GDM1 (cell line): ENCODE measurements around the gene NPEPL1.

Experiments
- DNase-seq: peaks from one replicate; lab custom pipeline; 2025; lab: John Stamatoyannopoulos, UW

Gene NPEPL1

DNA sequence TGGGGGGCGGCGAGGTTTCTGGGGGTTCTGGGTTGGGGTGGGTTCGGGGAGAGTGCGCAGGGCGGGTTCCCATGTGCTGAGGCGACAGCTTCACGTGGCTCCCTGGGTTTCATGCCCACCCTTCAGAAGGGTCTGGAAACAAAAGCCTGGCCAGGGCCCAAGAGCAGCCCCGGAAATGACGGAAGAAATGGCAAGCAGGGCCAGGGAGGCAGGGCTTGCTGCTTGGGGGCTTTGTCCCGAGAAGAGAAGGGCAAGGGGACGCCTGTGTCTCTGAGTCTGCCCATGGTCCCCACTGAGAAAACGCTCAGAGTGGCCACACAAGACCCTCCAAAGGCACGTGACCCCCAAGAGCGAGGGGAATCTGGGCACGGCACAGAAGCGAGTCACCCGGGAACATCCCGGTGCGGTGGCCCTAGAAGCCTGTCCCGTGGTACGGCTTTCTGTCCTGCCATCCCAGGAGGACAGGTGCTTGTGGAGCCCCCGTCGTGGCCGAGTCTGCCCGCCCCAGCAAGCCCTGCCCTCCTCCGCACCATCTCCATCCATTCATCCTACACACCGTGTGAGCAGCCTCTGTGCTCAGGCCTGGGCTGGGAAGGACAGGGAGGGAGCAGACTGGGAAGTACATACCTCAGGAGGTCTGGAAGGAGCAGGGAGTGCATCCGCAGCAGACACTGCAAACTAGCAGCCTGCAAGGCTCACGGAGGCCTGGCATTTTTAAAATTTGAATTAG is 9.0 kb downstream of the NPEPL1 start:
- no peak for DNase-seq

DNA sequence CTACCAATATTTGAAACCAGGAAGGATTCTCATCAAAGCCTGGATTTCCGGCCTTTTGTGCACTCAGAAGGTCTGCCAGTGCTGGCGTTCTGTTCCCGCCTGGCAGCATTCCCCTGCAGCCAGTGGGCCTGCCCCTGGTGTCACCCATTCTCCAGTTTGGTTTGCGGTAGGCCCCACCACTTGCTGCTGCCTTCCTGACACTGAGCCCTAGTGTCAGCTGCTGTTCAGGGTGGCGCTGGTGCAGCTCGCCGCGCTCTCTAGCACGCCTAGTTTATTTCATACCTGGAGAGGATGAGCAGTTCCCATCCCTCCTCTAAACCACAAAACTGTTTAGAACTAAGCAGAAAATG is 9.5 kb downstream of the NPEPL1 start:
- DNase-seq = no peak

DNA sequence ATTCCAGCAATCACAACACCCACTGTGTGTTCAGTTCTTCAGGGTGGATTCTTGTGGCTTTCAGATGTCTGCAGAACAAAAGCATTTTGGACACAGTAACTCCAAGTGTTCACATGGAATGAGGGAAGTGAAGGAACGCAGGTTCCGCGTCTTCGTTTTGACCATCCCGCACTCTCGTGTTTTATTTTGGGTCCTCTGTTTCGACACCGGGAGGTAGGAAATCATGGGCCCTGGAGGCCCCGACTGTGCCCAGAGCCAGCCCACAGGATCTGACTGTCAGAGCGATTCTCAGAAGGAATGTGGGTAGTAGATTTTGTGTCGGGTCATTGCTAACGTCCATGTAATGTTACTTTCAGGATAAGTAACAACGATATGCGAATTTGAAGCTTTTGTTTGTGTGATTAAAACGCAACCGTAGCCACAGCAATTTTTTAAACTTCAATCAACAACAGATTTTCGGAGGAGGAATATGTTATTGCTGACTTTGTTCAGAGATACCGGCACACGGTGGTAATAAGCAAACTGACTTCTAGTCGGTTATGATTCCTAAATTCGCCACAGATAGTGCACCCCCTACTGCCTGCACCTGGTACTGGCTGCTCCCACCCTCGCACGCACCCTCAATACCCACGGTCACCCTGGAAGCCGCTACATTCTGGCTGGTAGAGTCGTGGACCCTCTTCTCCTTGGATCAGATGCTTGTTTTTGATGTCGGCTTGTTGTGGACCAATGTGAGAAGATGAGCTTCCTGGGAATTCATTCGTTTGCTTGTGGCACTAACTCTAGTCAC is 10.5 kb downstream of the NPEPL1 start:
- DNase-seq = no peak

DNA sequence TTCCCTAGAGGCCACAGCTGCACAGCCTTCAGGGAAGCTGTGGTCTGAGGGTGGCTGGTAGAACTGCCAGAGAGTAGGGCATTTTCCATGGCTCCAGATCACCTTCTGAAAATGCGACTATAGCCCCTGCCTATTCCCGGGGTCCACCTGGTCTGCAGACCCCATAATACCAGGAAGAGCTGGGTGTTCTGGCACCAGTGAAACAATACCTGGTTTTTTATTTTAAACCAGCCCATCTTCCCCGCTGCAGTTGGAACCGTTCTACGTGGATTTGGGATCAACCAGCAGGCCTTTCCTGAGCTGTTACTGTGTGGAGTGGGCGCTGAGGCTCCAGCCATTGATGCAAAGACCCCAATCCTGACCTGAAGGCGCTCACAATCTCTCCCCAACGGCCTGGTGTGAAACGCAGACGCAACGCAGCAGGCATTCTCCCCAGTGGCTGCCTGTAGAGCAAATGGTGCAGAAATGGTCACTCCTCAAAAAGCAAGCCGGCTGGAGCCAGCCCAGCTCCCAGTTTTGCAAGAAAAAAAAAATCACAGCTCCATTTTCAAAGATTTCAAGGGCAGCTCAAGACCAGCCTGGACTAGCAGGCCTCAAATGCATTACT is 11.3 kb downstream of the NPEPL1 start:
- no peak for DNase-seq

DNA sequence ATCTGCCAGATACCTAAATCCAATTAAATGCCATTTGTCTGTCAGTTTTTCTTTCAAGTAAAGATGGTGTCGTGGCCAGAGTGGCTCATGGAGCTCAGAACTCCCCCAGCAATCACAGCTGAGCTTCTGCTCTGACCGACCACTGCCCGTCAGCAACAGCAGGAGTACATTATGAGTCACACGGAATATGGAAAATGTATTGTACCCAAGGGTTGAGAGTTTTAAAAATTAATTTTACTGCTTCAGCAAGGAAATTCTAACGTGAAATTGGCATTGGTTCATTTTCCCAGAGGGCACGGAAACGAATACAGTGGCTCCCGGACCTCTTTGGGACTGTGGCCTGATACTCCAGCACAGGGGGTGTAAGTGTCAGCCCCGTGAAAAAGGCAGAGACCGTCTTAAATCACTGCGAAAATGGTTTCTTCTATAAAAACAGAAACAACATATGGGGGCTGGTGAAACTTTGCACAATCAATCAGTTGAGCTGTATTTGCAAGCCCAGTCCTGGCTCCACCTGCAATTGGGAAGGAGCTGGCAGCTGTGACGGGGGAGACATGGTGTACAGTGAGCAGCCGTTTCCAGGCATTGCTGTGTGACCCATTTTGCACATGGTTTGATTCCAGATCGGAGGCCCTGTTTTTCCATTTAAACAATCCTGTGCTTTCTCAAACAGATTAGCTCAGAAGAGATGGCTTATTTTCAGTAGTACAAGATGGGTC is 12.8 kb downstream of the NPEPL1 start:
- no peak for DNase-seq

DNA sequence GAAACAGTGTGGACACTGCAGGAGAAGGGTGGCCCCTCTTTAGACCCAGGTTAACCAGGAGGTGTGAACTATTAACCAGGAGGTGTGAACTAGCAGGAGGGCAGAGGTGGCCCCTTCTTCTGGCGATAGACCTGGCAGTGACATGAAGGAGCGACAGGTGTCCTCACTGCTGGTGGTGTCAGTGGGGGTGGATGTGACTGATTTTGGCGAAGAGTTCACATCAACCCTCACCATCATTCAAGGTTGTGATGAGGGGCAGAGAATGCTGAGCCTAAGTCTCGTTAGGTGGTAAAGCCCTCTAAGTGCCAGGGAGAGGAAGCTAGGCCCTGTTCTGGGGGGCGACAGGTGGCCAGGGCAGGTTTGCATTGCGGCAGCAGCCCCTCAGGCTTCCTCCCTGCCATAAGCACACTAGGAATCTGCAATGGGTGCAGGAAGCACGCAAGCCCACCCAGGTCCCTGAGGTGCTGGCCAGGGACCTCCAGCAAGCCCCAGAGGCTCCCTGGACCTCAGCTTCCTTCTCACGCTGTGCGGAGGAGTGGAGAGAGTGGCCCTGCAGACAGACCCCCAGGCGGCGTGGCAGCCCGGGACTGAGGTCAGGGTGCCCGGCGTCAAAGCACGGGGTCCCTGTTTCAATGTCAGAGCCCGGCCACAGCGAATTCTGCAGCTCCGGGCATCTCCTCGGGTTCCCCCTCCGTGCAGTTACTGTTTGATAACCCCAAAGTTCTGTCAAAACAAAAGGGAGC is 13.7 kb downstream of the NPEPL1 start:
- no peak for DNase-seq

DNA sequence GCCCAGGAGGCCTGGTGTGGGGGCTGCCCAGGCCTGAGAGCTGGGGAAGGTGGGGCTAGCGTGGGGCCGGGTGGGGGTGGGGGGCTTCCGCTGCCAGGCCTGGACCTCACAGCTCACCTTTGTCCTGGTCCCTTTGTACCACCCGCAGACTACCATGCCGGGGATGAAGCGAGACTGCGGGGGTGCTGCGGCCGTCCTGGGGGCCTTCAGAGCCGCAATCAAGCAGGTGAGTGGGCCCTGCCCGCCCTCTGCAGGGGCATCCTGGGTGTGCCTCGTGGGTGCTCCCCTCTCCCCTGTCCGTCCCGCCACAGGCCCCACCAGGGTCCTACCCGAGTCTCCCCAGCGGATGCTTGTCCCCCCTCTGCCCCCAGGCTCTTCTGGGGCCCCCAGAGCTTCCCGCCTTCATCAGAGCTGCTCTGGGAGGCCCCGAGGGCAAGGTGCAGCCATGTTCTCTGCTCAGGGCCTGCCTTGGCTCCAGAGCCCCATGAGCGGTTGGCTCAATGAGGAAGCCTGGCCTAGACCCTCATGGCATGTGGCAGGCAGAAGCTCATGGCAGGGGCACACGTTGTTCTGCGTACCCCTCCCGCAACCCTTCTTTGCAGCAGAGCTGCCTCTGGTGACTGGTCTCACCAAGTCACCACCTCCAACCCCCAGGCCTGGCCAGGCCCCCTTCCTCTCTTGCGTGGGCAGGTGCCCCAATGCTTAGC is 14.5 kb downstream of the NPEPL1 start:
- no peak for DNase-seq

DNA sequence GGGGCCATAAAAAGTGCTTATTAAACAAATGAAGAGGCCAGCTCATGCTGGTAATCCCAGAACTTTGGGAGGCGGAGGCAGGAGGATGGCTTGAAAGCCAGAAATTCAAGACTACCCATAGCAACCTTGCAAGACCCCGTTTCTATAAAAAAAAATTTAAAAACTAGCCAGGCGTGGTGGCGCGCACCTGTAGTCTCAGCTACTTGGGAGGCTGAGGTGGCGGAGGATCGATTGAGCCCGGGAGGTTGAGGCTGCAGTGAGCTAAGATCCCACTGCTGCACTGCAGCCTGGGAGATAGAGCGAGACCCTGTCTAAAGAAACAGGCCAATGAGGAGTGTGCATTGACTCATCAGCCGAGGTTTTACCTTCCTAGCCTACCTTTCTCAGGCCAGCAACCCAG is 15.2 kb downstream of the NPEPL1 start:
- no peak for DNase-seq

DNA sequence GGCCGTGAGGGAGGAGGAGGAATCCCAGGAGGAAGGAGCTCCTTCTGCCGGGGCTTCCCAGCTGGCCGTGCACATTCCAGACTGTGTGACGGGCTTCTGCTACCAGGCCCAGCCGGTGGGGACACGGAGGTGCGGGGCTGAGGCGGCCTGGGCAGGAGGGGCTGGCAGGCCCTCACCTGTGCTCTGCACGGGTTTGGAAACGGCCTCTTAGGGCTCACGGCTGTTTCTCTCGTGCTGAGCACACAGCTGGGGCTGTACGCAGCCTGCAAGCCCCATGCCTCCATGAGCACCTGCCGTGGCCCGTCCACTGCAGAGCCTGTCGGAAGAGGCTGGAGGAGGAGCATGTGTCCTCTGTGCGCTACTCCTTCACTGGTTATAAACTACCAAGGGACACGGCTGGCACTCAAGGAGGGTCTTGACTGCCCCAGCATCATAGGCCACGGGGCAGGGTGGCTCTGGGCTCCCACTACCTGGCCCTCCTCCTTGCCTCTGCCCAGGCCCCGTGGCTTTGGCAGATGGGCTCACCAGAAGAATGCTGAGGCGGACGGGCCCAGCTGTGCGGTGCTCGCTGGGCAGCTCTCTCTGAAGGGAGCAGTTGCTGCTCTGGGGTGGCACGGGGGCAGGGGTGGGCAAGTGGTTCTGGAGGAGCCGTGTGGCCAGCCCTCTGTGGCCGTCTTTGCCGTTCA is 15.8 kb downstream of the NPEPL1 start:
- no peak for DNase-seq

DNA sequence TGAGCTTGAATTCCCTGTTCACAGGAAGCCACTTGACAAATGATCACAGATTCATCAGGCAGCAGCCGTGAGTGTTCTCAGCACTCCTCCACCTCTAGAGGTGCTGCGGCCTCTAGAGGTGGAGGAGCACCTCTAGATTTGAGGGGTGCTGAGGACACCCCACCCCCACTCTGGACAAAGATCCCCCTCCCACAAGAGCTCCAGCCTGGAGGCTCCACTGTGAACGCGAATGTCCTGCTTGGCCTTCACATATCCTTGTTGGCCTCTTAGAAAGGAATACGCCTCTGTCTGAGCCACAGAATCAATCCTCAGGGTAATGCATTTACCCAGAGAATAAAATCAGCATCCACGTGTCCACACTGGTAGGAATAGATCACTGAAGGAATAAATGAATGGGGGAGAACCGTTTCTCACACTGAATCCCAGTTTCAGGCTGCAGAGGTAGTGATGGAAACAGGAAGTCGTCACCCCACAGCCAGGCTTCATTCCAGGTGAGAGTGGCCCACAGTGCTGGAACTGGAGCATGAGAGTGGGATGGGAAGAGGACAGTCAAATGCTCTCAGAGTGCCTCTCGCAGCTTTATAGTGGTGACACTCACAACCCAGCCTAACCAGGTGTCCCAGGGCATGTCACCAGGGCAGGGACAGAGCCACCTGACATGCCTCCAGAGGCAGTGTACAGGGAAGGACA is 16.6 kb downstream of the NPEPL1 start:
- no peak for DNase-seq

DNA sequence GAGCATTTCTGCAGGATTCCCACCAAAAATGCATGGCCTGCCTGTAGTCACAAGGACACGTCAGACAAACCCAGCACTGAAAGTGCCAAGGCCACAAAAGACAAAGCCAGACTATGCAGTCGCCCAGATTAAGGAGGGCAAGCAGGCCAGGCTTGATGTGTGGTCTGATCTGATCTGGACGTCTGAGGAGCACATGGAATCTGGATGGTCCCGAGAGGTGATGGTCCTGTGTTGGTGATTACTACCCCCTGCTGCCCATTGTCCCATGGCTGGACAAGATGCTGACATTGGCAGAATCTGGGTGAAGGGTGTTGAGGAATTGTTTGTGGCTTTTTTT is 17.1 kb downstream of the NPEPL1 start:
- no peak for DNase-seq

DNA sequence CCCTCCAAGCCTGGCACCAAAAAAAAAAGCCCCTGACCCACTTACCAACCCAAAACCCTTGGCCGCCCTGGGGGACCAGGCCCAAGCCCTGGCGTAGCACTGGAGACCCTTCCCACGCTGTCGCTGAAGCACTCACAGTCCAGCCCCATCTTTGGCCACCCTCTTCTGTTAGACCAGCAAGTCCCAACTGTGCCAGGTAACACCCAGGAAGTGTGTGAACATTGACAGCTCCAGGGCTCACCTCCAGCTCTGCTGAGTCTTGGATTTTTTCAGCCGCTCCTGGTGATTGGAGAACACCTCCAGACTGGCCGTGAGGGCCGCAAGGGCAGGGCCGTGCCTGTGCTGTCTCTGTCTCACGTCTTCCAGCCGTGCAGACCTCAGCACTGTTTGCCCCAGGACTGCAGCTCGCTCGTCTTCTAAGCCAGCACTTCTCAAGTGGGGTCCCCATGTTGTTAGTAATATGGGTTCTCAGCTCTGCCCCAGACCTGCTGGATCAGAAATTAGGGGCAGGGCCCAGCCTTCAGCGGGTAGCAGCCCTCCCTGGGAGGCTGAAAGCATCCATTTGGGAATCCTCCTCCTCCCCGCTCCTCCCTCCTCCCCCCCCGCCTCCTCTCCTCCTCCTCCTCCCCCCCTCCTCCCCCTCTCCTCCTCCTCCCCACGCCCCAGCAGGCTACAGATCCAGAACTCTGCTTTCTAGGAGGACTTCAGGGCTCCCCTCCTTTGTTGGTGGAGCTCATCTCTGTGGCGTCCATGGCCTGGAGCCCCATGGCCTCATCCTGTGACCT is 18.1 kb downstream of the NPEPL1 start:
- no peak for DNase-seq

DNA sequence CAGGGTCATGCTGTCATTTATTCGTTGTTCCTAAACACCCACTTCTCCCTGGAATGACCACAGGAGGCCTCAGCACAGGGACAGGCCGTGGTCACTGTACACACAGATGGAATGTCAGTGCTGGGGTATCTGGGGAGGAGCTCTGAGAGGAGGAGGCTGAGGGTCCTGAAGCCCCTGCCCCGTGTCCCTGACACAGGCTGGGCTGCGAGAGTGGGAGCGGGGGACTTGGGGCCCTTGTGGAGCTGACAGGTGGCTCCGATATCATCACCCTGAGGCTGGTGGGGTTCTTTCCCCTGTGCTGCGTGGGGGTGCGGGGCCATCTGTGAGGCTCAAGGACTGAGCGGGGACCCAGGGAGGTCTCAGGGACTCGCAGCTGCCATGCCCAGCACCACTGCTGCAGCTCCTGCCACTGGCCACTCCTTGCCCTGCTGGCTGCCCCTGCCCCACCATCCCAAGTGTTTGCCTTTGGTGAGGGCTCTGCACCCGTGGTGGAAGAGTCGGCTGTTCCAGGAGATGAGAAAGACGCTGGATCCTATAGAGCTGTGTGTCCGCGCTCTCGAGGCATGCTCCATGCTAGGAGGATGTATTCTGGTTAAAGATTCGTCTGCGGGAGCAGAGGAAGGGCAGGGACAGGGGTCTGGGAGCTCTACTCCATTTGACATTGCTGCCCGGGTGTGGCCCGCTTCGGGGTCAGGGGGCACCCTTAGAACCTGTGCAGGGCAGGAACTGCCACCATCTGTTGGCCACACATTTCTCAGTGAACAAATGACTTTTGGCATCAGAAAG is 18.9 kb downstream of the NPEPL1 start:
- no peak for DNase-seq

DNA sequence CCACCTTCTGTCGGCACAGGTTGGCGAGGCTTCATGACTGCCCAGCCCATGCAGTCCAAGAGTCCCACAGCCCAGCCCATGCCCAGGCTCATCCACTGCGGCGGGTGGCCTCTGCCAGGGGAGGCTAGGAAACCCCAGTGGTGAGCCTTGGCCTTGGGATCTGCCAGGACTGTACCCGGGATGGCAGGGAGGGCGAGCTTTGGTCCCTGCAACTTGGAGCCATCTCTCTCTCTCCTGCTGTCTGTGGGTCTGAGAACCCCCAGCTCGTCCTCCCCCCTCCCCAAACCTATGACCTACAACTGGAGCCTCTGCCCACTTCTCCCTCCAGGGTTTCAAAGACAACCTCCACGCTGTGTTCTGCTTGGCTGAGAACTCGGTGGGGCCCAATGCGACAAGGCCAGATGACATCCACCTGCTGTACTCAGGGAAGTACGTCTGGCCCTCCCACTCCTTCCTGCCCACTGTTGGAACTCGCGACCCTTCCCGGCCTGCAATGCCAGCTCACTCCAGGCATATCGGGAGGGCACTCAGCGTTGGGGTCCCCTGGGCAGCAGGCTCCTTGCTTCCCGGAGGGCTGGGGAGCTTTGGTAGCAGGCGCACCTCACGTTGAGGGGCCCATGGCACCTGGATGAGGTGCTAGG is 19.7 kb downstream of the NPEPL1 start:
- no peak for DNase-seq

DNA sequence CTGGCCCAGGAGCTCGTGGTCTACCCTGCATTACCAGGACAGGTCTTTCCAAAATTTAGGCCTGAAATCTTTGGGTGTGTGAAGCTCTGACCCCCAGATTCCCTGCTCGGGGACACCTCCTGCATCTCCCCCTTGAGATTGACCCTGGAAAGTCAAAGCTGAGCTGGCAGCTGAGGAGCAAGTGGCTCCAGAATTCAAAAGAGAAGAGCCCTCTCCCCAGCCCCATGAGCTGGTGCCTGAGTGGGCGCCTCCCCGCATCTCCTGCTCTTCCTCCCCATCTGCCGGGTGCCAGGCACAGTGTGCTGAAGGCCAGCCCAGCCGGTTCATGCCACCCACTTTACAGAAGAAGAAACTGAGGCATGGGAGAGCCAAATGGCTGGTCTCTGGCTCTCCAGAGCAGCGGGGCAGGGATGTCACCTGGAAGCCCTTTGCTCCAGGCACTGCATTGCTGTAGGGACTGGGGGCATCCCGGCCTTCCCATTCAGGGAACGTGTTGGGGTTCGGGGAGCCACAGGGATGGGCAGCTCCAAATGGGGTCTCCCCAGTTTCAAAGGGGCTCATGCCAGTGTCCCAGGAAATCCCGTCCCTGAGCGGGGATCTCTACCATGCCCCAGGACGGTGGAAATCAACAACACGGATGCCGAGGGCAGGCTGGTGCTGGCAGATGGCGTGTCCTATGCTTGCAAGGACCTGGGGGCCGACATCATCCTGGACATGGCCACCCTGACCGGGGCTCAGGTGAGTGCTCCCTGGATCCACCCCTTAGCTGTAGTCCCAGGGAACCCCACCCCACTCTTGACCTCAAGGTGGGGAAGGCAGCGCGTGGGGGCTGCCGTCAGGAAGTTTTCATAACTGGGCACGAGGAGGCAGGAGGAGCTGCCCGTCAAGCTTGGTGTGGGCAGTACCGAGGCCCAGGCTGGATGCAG is 20.5 kb downstream of the NPEPL1 start:
- DNase-seq = no peak

DNA sequence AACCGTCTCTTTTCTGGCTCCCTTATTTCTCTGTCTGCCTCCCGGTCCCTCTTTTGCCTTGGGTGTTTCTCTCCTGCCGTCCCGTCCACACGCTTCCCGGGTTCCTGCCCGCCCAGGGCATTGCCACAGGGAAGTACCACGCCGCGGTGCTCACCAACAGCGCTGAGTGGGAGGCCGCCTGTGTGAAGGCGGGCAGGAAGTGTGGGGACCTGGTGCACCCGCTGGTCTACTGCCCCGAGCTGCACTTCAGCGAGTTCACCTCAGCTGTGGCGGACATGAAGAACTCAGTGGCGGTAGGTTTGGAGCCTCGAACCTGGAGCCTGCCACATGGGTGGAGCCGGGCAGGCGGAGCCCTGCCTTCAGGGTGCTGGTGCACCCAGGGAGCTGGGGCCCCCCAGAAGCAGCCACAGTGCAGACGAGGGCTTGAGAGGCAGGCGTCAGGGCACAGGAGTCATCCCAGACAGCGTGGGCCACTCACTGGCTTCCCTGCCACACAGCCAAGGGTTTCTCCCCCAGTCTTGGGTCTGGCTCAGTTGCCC is 21.3 kb downstream of the NPEPL1 start:
- no peak for DNase-seq
